Putamen (tissue), 1 donor: Measurements from ENCODE around the gene FAXC.

ENCODE experiments used
- DNase-seq: peaks from one replicate; pipeline ENCODE4 v3.0.0-alpha.2; 2016; ENCODE audit warnings: low spot score

Gene FAXC

GRCh38 chr6:99349171-99350141 lies at the start of gene FAXC:
Gene FAXC (minus strand): TSS chr6:99349674. CDS start chr6:99349372, 302 bp downstream.
- DNase-seq: peak; percentile 30

GRCh38 chr6:99397287-99397686 lies 47.8 kb upstream of the FAXC start:
- DNase-seq: no peak

- peak; percentile 73 for DNase-seq
These were observed 44.4 kb upstream of the FAXC start, which contains the start of gene COQ3 for GRCh38 chr6:99393698-99394531. Gene COQ3 (minus strand): TSS chr6:99394195. CDS start chr6:99394179, 16 bp downstream.

- DNase-seq: no peak
These were observed 43.9 kb upstream of the FAXC start for GRCh38 chr6:99393366-99393697.

- no peak for DNase-seq
These were observed 41.4 kb upstream of the FAXC start for GRCh38 chr6:99390896-99391295.

GRCh38 chr6:99384507-99384906 lies 35.0 kb upstream of the FAXC start:
- DNase-seq: no peak

GRCh38 chr6:99378636-99379035 lies 29.2 kb upstream of the FAXC start:
- no peak for DNase-seq

- DNase-seq: no peak
These were observed 20.1 kb upstream of the FAXC start for GRCh38 chr6:99369533-99369932.

GRCh38 chr6:99366852-99367251 lies 17.4 kb upstream of the FAXC start:
- no peak for DNase-seq

GRCh38 chr6:99364026-99364425 lies 14.6 kb upstream of the FAXC start:
- DNase-seq: no peak

- no peak for DNase-seq
These were observed 13.3 kb upstream of the FAXC start for GRCh38 chr6:99362678-99363268.

- DNase-seq: no peak
These were observed 10.3 kb upstream of the FAXC start for GRCh38 chr6:99359800-99360199.

GRCh38 chr6:99356641-99357040 lies 7.2 kb upstream of the FAXC start:
- DNase-seq: no peak

- no peak for DNase-seq
These were observed 5.5 kb upstream of the FAXC start for GRCh38 chr6:99354983-99355382.

GRCh38 chr6:99353126-99353525 lies 3.7 kb upstream of the FAXC start:
- DNase-seq: no peak

GRCh38 chr6:99350573-99350972 lies 1.1 kb upstream of the FAXC start:
- DNase-seq: no peak

GRCh38 chr6:99348288-99349170 lies 945 bp downstream of the FAXC start:
- DNase-seq: no peak

GRCh38 chr6:99347804-99348203 lies 1.7 kb downstream of the FAXC start:
- DNase-seq: no peak

GRCh38 chr6:99346595-99346994 lies 2.9 kb downstream of the FAXC start:
- no peak for DNase-seq

- DNase-seq: no peak
These were observed 4.3 kb downstream of the FAXC start for GRCh38 chr6:99345164-99345563.

- DNase-seq: no peak
These were observed 5.2 kb downstream of the FAXC start for GRCh38 chr6:99344289-99344688.
